ENCODE results near the gene CITED2. TPM values are rescaled to one million over a fixed set of nuclear protein-coding genes. Genes with fewer than 3 reads are reported as not detected.

The CITED2 gene
- total RNA-seq, 3 donors from 2014 or later, result 35.3 to 61.8 (median 54.1) TPM

GRCh38 chr6:139337830-139338229 lies 36.6 kb downstream of the CITED2 start:
- H3K27me3 Mint-ChIP-seq (ENCODE audit: low read depth), result no peaks in the 10 kb centered on the region
- peaks cover 4% of the 10 kb centered on the region for H3K4me1 Mint-ChIP-seq (ENCODE audit: low read depth)
- H3K36me3 Mint-ChIP-seq (ENCODE audit: insufficient read depth), result no peaks in the 10 kb centered on the region
- no peaks in the 10 kb centered on the region for H3K9me3 Mint-ChIP-seq
- ATAC-seq (no peak), DNase-seq (no peak)
- H3K4me3 Mint-ChIP-seq, result no peak overlapping the region

GRCh38 chr6:139337001-139337400 lies 37.4 kb downstream of the CITED2 start:
- DNase-seq (no peak), ATAC-seq (no peak)
- no peaks in the 10 kb centered on the region for H3K4me1 Mint-ChIP-seq (ENCODE audit: low read depth)
- H3K4me3 Mint-ChIP-seq, result no peak overlapping the region
- H3K9me3 Mint-ChIP-seq, result no peaks in the 10 kb centered on the region
- no peaks in the 10 kb centered on the region for H3K36me3 Mint-ChIP-seq (ENCODE audit: insufficient read depth)
- H3K27me3 Mint-ChIP-seq (ENCODE audit: low read depth), result no peaks in the 10 kb centered on the region

- H3K9me3 Mint-ChIP-seq, result no peaks in the 10 kb centered on the region
- H3K36me3 Mint-ChIP-seq (ENCODE audit: insufficient read depth), result no peaks in the 10 kb centered on the region
- no peak overlapping the region for H3K4me3 Mint-ChIP-seq
These were observed 38.0 kb downstream of the CITED2 start for GRCh38 chr6:139336488-139336887.

GRCh38 chr6:139335447-139336210 lies 38.8 kb downstream of the CITED2 start:
- H3K36me3 Mint-ChIP-seq (ENCODE audit: insufficient read depth), result no peaks in the 10 kb centered on the region
- ATAC-seq (no peak), DNase-seq (no peak)
- H3K9me3 Mint-ChIP-seq, result no peaks in the 10 kb centered on the region
- H3K4me1 Mint-ChIP-seq (ENCODE audit: low read depth), result no peaks in the 10 kb centered on the region
- no peaks in the 10 kb centered on the region for H3K27me3 Mint-ChIP-seq (ENCODE audit: low read depth)
- no peak overlapping the region for H3K4me3 Mint-ChIP-seq

More at GRCh38 chr6:139336488-139336887, 38.0 kb downstream of the CITED2 start:
- ATAC-seq, result no peak
- no peaks in the 10 kb centered on the region for H3K4me1 Mint-ChIP-seq (ENCODE audit: low read depth)
- DNase-seq, result no peak
- no peaks in the 10 kb centered on the region for H3K27me3 Mint-ChIP-seq (ENCODE audit: low read depth)

- Mint-ChIP-seq H3K4me1 (ENCODE audit: low read depth) (peaks cover 5% of the 10 kb centered on the region), H3K4me3 (no peak overlapping the region)
These were observed 39.5 kb downstream of the CITED2 start for GRCh38 chr6:139334806-139335446.

DNA sequence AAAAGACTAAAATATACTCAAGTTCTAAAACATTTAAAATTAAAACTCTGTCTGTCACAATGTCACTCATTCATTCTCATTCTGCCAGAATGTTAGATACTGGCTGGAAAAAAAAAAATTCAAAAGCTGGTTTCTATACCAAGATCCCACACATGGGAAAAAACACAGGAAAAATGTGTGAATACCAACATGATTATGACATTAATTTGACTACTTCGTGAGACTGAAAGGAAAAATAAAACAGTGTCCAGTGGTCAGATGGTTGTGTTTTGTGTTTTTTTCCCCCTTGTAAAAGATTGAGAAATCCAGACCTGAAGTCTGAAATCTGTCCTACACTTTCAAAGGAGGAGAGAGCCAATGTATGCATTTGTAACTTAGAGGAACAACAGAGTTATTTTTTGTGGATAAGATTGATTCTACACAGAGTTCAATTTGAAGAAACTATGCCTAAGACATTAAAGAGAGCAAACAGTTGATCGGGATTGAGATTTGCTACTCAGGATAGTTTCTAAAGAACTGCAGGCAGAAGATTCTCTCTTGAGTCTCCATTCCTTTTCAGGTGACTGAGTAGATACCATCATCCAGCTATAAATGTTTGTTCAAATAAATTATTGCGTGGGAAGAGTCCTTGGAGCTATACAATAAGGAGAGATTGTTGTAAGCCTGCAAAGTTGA lies 43.5 kb downstream of the CITED2 start:
- Mint-ChIP-seq H3K4me3 (no peak overlapping the region), H3K36me3 (ENCODE audit: insufficient read depth) (no peaks in the 10 kb centered on the region), H3K27me3 (ENCODE audit: low read depth) (no peaks in the 10 kb centered on the region), H3K9me3 (no peaks in the 10 kb centered on the region), H3K4me1 (ENCODE audit: low read depth) (peaks cover 12% of the 10 kb centered on the region)
- DNase-seq (no peak), ATAC-seq (no peak)

More at GRCh38 chr6:139334806-139335446, 39.5 kb downstream of the CITED2 start:
- DNase-seq (no peak), ATAC-seq (no peak)
- Mint-ChIP-seq H3K9me3 (no peaks in the 10 kb centered on the region), H3K36me3 (ENCODE audit: insufficient read depth) (no peaks in the 10 kb centered on the region), H3K27me3 (ENCODE audit: low read depth) (no peaks in the 10 kb centered on the region)

DNA sequence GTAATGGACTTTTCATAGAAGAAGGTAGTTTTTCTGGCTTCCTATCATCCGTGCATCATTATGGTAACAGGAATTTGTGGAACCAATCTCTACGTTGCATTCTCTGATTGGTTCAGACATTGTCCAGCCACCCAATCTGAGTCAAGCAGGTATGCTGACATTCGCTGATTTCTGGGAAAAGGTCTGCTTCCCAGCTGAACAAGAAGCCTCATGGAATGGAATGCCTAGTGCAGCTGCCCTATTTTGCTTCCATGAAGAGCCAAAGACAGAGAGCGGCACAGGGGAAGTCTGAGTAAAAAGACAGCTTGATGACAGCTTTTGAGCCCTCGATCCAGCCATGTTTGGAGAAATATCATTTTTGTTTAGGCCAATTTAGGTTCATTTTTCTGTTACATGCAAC lies 44.1 kb downstream of the CITED2 start:
- Mint-ChIP-seq H3K27me3 (ENCODE audit: low read depth) (no peaks in the 10 kb centered on the region), H3K4me3 (no peak overlapping the region)
- ATAC-seq, result no peak

DNA sequence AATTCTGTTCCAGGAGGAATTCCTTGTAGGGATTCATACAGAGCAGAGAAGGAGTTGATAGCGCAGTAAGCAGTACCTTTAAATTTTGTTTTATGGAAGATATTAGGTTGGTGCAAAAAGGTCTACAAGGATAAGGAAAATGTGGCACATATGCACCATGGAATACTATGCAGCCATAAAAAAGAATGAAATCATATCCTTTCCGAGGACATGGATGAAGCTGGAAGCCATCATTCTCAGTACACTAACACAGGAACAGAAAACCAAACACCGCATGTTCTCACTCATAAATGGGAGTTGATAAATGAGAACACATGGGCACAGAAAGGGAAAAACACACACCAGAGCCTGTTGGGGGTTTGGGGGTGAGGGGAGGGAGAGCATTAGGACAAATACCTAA lies 45.2 kb downstream of the CITED2 start:
- DNase-seq (no peak), ATAC-seq (no peak)
- H3K27me3 Mint-ChIP-seq (ENCODE audit: low read depth), result no peaks in the 10 kb centered on the region
- no peaks in the 10 kb centered on the region for H3K36me3 Mint-ChIP-seq (ENCODE audit: insufficient read depth)
- no peaks in the 10 kb centered on the region for H3K9me3 Mint-ChIP-seq
- no peak overlapping the region for H3K4me3 Mint-ChIP-seq
- peaks cover 22% of the 10 kb centered on the region for H3K4me1 Mint-ChIP-seq (ENCODE audit: low read depth)

More for the DNA sequence above, 44.1 kb downstream of the CITED2 start:
- Mint-ChIP-seq H3K36me3 (ENCODE audit: insufficient read depth) (no peaks in the 10 kb centered on the region), H3K9me3 (no peaks in the 10 kb centered on the region), H3K4me1 (ENCODE audit: low read depth) (peaks cover 16% of the 10 kb centered on the region)
- DNase-seq, result no peak

DNA sequence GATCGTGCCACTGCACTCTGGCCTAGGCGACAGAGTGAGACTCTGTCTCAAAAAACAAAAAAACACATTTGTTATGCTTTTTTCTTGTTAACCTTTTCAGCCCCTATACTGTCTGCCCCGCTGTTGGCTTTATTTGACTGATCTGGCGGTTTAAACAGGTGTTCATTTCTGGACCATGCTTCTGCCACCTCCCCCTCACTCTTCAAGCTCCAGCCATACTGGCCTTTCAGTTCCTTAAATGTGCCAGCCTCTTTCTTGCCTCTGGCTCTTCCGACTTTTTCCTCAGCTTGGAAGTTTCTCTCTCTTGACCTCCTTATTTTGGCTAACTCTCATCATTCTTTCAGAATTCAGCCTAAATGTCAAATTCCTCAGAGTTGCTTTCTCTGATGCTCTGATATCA lies 47.4 kb downstream of the CITED2 start:
- Mint-ChIP-seq H3K4me1 (ENCODE audit: low read depth) (peaks cover 37% of the 10 kb centered on the region), H3K9me3 (peaks cover 14% of the 10 kb centered on the region), H3K4me3 (no peak overlapping the region), H3K27me3 (ENCODE audit: low read depth) (no peaks in the 10 kb centered on the region), H3K36me3 (ENCODE audit: insufficient read depth) (no peaks in the 10 kb centered on the region)
- ATAC-seq (no peak), DNase-seq (no peak)

DNA sequence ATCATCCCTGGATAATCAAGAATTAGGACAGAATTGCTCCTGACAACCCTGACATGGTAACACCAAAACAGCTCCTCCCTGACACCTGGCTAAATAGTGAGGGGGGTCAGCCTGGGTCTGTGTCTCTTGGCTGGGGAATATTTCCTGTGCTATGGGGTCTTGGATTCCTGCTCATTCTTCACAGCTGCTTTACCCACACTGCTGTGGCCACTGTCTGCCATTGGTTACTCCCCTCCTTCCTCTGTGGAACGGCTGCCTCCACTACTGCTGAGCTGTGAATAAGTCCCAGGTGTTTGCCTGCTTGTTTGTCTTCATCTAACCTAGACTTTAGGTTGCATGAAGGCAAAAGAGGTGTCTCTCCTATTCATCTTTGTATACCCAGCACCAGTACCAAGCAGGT lies 48.8 kb downstream of the CITED2 start:
- Mint-ChIP-seq H3K27me3 (ENCODE audit: low read depth) (no peaks in the 10 kb centered on the region), H3K9me3 (peaks cover 14% of the 10 kb centered on the region), H3K36me3 (ENCODE audit: insufficient read depth) (no peaks in the 10 kb centered on the region), H3K4me3 (no peak overlapping the region), H3K4me1 (ENCODE audit: low read depth) (peaks cover 37% of the 10 kb centered on the region)
- DNase-seq (no peak), ATAC-seq (no peak)

- no peaks in the 10 kb centered on the region for H3K36me3 Mint-ChIP-seq (ENCODE audit: insufficient read depth)
- no peak overlapping the region for H3K4me3 Mint-ChIP-seq
- H3K27me3 Mint-ChIP-seq (ENCODE audit: low read depth), result no peaks in the 10 kb centered on the region
- H3K4me1 Mint-ChIP-seq (ENCODE audit: low read depth), result peaks cover 37% of the 10 kb centered on the region
- ATAC-seq (no peak), DNase-seq (no peak)
- H3K9me3 Mint-ChIP-seq, result peaks cover 14% of the 10 kb centered on the region
These were observed 49.3 kb downstream of the CITED2 start for GRCh38 chr6:139325125-139325524.

DNA sequence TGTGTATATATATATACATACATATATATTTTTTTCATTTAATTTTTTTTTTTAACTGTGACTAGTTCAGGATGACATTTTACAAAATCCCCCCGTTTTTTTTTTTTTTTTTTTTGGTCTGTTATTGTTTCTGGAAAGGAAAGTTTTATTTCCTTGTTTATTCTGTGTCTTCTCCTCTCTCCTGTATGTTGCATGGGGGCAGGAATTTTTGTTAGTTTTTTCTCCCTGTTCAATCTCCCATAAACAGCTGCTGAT lies 50.2 kb downstream of the CITED2 start:
- Mint-ChIP-seq H3K4me1 (ENCODE audit: low read depth) (peaks cover 35% of the 10 kb centered on the region), H3K27me3 (ENCODE audit: low read depth) (no peaks in the 10 kb centered on the region), H3K36me3 (ENCODE audit: insufficient read depth) (no peaks in the 10 kb centered on the region), H3K4me3 (no peak overlapping the region), H3K9me3 (peaks cover 14% of the 10 kb centered on the region)
- ATAC-seq, result no peak
- no peak for DNase-seq

DNA sequence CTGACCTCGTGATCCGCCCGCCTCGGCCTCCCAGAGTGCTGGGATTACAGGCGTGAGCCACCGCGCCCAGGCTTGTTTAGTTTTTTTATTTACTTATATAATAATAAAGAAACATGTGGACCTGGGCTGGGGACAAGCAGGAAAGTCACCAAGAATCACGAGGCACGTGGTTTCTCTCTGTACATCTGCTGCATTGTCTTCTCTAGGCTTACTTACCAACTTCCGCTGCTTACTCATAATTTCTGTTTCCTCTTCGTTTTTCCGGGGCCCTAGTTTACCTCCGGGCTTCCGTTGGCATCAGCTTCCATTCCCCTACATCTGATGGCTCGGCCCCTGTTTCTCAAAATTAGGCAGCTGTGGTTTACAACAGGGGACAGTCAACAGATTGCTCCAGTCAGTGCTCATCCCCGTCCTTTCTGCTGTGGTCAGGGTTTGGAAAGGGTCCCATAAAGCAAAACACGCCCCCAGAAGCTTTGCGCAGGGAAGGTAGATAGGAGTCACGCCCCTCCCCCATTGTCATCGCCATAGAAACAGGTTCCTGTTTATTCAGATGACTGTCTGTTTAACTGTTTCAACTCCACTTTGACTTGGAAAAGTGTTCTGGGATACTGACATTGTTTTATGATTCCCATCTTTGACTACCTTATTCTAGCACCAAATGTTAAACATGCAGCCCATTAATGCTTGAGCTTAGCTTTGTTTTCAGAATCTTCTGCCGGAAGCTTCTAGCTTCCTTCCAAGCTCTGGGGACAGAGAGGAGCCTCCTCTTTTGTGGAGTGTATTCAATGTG lies 50.7 kb downstream of the CITED2 start:
- Mint-ChIP-seq H3K4me1 (ENCODE audit: low read depth) (peaks cover 34% of the 10 kb centered on the region), H3K27me3 (ENCODE audit: low read depth) (no peaks in the 10 kb centered on the region), H3K9me3 (peaks cover 14% of the 10 kb centered on the region), H3K36me3 (ENCODE audit: insufficient read depth) (no peaks in the 10 kb centered on the region), H3K4me3 (peak overlapping the region; percentile 74)
- peak; percentile 70 for DNase-seq
- peak; percentile 90 to 97 for ATAC-seq

Measured in activated T-cell treated with anti-CD3 and anti-CD28 coated beads, Interleukin-2, amount 50 U/mL, for 4 hours (primary cell).